ENCODE results near the gene CAMK4. TPM values are rescaled to one million over a fixed set of nuclear protein-coding genes. Genes with fewer than 3 reads are reported as not detected.

The CAMK4 gene
- total RNA-seq, 1 experiment from 2014 or later: 6.3 TPM

DNA sequence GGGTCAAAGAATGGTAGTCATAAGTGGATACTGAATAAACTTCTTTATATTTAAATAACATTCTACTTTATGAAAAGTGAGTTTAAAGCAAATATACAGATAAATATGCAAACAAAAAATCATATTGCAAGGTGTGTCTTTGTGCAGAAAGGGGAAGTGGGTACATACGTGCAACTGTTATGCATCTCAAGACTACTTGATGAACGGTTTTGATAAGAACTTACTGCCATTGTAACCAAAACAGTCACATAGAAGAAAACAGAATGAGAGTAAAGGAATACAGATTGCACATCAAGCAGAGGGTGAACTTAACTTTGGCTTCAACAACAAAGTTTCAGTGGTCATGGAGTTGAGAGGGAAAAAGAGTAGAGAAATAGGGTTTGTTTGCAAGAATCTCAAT lies 9.9 kb downstream of the CAMK4 start:
- H4K5ac ChIP-seq (ENCODE audit: insufficient read length, low read depth, low read length): no peak overlapping the region
- no peaks in the 10 kb centered on the region for H3K9me3 ChIP-seq (ENCODE audit: control insufficient read depth, low read depth, low read length)
- H3K9me3 Mint-ChIP-seq: no peaks in the 10 kb centered on the region
- H4K8ac ChIP-seq (replicated peaks; ENCODE audit: insufficient read length, low read depth, low read length): no peak overlapping the region
- H3K27me3 ChIP-seq (ENCODE audit: insufficient read depth, low read length): no peaks in the 10 kb centered on the region
- H2BK12ac ChIP-seq (ENCODE audit: insufficient read length, low read depth, low read length): no peak overlapping the region
- no peaks in the 10 kb centered on the region for H3K4me1 Mint-ChIP-seq
- H3K14ac ChIP-seq (ENCODE audit: insufficient read depth, low read length): no peak overlapping the region
- no peak overlapping the region for H3K4me3 Mint-ChIP-seq
- no peak overlapping the region for H2BK15ac ChIP-seq (ENCODE audit: low read depth, low read length)
- H3K9ac ChIP-seq (ENCODE audit: extremely low read depth, insufficient read length, low read length): no peak overlapping the region
- no peak overlapping the region for H3K4me2 ChIP-seq (ENCODE audit: insufficient read depth, insufficient read length, low read length)
- H2BK20ac ChIP-seq (ENCODE audit: low read depth, low read length, poor library complexity, severe bottlenecking): no peak overlapping the region
- no peak overlapping the region for H2AK5ac ChIP-seq (ENCODE audit: insufficient read length, low read length)
- H3K4me1 ChIP-seq (ENCODE audit: insufficient read depth, low read length): no peaks in the 10 kb centered on the region
- H3T11ph ChIP-seq (ENCODE audit: low read length): no peak overlapping the region
- TF ChIP-seq, protein P1, sequence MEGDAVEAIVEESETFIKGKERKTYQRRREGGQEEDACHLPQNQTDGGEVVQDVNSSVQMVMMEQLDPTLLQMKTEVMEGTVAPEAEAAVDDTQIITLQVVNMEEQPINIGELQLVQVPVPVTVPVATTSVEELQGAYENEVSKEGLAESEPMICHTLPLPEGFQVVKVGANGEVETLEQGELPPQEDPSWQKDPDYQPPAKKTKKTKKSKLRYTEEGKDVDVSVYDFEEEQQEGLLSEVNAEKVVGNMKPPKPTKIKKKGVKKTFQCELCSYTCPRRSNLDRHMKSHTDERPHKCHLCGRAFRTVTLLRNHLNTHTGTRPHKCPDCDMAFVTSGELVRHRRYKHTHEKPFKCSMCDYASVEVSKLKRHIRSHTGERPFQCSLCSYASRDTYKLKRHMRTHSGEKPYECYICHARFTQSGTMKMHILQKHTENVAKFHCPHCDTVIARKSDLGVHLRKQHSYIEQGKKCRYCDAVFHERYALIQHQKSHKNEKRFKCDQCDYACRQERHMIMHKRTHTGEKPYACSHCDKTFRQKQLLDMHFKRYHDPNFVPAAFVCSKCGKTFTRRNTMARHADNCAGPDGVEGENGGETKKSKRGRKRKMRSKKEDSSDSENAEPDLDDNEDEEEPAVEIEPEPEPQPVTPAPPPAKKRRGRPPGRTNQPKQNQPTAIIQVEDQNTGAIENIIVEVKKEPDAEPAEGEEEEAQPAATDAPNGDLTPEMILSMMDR (conservative IDR thresholded peaks at IDR 0.05): no peak
- no peak overlapping the region for H2BK5ac ChIP-seq (ENCODE audit: insufficient read length, low read length)
- H3K18ac ChIP-seq (ENCODE audit: insufficient read length, low read depth, low read length): no peak overlapping the region
- WGBS (ENCODE audit: extremely low coverage, insufficient read length, low lambda C conversion rate): no CpG with 5 or more reads among the region's 2 CpGs
- H3K36me3 Mint-ChIP-seq (ENCODE audit: insufficient read depth in 1 of 3, low read depth in 3 of 3): no peaks in the 10 kb centered on the region
- H3K27me3 Mint-ChIP-seq (ENCODE audit: low read depth): no peaks in the 10 kb centered on the region
- H2AFZ ChIP-seq (ENCODE audit: low read length): no peak overlapping the region
- no peak overlapping the region for H3K27ac ChIP-seq (ENCODE audit: insufficient read length, low read depth, low read length)
- no peaks in the 10 kb centered on the region for H4K20me1 ChIP-seq (ENCODE audit: control insufficient read depth, insufficient read depth, insufficient read length)
- no peak overlapping the region for H3K23ac ChIP-seq (ENCODE audit: insufficient read length, low read depth, low read length)
- H3K56ac ChIP-seq (ENCODE audit: insufficient read length, low read depth, low read length): no peak overlapping the region
- H4K91ac ChIP-seq (ENCODE audit: insufficient read length, low read depth, low read length): no peak overlapping the region
- H3K27ac Mint-ChIP-seq: no peak overlapping the region
- H3K23me2 ChIP-seq (ENCODE audit: insufficient read length, low read depth, low read length, poor library complexity, severe bottlenecking): no peaks in the 10 kb centered on the region
- H3K79me1 ChIP-seq (ENCODE audit: insufficient read depth, low read depth, low read length, poor library complexity, severe bottlenecking): no peaks in the 10 kb centered on the region
- no peaks in the 10 kb centered on the region for H3K79me2 ChIP-seq (ENCODE audit: insufficient read depth, low read length)
- no peak overlapping the region for H3K4ac ChIP-seq (ENCODE audit: low read depth, low read length)
- no peak for DNase-seq
- no peak overlapping the region for H2BK120ac ChIP-seq (ENCODE audit: low read depth, low read length, poor library complexity, severe bottlenecking)
